ENCODE data around the gene NCOA5.

GRCh38 chr20:46107061-46107460 lies 17.3 kb upstream of the NCOA5 start:
- TF ChIP-seq POLR2AphosphoS5 (IDR thresholded peaks at IDR 0.05) = no peak
- no peak for TF ChIP-seq CTCF (IDR thresholded peaks at IDR 0.05)
- TF ChIP-seq POLR2A (IDR thresholded peaks at IDR 0.05; ENCODE audit: low read depth) = no peak
